Fibroblast of lung (primary cell): ENCODE data around the gene COX4I1. TPM values are rescaled to one million over a fixed set of nuclear protein-coding genes. Genes with fewer than 3 reads are reported as not detected.

Source experiments
- DNase-seq, 2 donors: peaks; one replicate each; pipeline versions ENCODE4 v3.0.0 to v3.0.0-alpha.2; 2010; ENCODE audit warnings: low read depth in 2 of 2
- H2AFZ ChIP-seq: 2 replicates; pipeline ENCODE4 v1.5.1; 2012; ENCODE audit warnings: low read length, control low read depth, inconsistent platforms
- H3K27ac ChIP-seq: 2 replicates; pipeline ENCODE4 v1.5.1; 2011; ENCODE audit warnings: low read length, control low read depth; ENCODE audit not compliant: insufficient read depth
- H3K27me3 ChIP-seq: 2 replicates; pipeline ENCODE4 v1.5.1; 2011; ENCODE audit warnings: mild to moderate bottlenecking, low read length; ENCODE audit not compliant: control insufficient read depth, insufficient read depth
- H3K36me3 ChIP-seq: 2 replicates; pipeline ENCODE4 v1.5.1; 2011; ENCODE audit warnings: low read length; ENCODE audit not compliant: control insufficient read depth, insufficient read depth
- H3K4me1 ChIP-seq: 2 replicates; pipeline ENCODE4 v1.5.1; 2011; ENCODE audit warnings: low read length; ENCODE audit not compliant: control insufficient read depth, insufficient read depth; ENCODE audit errors: extremely low read depth
- H3K4me2 ChIP-seq: 2 replicates; pipeline ENCODE4 v1.5.1; 2011; ENCODE audit warnings: low read length, control low read depth; ENCODE audit not compliant: insufficient read depth; ENCODE audit errors: extremely low read depth
- H3K4me3 ChIP-seq, 4 experiments: fragments of 200-600 bp in 1 of 4; sonication (generic) in 1 of 4; replicated peaks in 1 of 4; 2 replicates each; pipeline ENCODE4 v1.5.1; 2011 to 2016; ENCODE audit warnings: low read length in 4 of 4, low read depth in 3 of 4, mild to moderate bottlenecking in 3 of 4, control low read depth in 2 of 4, inconsistent platforms in 1 of 4, mixed read lengths in 1 of 4; ENCODE audit not compliant: insufficient read depth in 1 of 4; ENCODE audit errors: control extremely low read depth in 1 of 4
- H3K79me2 ChIP-seq: 2 replicates; pipeline ENCODE4 v1.5.1; 2012; ENCODE audit warnings: mild to moderate bottlenecking, low read length, inconsistent platforms; ENCODE audit not compliant: control insufficient read depth, insufficient read depth
- H3K9ac ChIP-seq: 2 replicates; pipeline ENCODE4 v1.5.1; 2011; ENCODE audit warnings: mild to moderate bottlenecking, low read length, control low read depth; ENCODE audit not compliant: insufficient read depth
- H3K9me3 ChIP-seq: 2 replicates; pipeline ENCODE4 v1.5.1; 2012; ENCODE audit warnings: low read depth, low read length; ENCODE audit not compliant: control insufficient read depth, insufficient read depth
- H4K20me1 ChIP-seq: 2 replicates; pipeline ENCODE4 v1.5.1; 2011; ENCODE audit warnings: low read length; ENCODE audit not compliant: control insufficient read depth, insufficient read depth; ENCODE audit errors: extremely low read depth
- CTCF ChIP-seq, 2 donors: IDR thresholded peaks in 1 of 2; conservative IDR thresholded peaks in 1 of 2; 1 replicate in 1 of 2; 2 replicates in 1 of 2; pipeline ENCODE4 v1.5.1; 2011 to 2012; ENCODE audit warnings: low read length in 2 of 2, control low read depth in 1 of 2, inconsistent platforms in 1 of 2, low read depth in 1 of 2, mild to moderate bottlenecking in 1 of 2
- EZH2 ChIP-seq: IDR thresholded peaks from 2 replicates; pipeline ENCODE4 v1.5.1; 2012; ENCODE audit warnings: low read length, control low read depth, mild to moderate bottlenecking; ENCODE audit errors: missing control alignments
- polyA plus RNA-seq, 2 donors: library from polyadenylated mRNA; depleted of rRNA in 1 of 2; stranded (reverse) in 1 of 2; unstranded in 1 of 2; fragments of >200 nt; gene quantifications; 2 replicates each; pipeline ENCODE4 v1.2.1, GENCODE V29; 2011 to 2012; ENCODE audit warnings: missing spikeins in 1 of 2
- total RNA-seq: library from RNA; depleted of rRNA; stranded (reverse); fragments of >200 nt; gene quantifications from 2 replicates; pipeline ENCODE4 v1.2.1, GENCODE V29; 2014

Gene COX4I1
- total and polyA plus RNA-seq, 2 donors (not counting 1 experiment from before 2014, with no cell fraction given): 442 to 653 TPM

- H3K36me3 ChIP-seq: no peaks in the 10 kb centered on the region
- H3K4me3 ChIP-seq: no peak overlapping the region
- peaks cover 9% of the 10 kb centered on the region for H3K4me1 ChIP-seq
- no peaks in the 10 kb centered on the region for H3K27me3 ChIP-seq
- no peak overlapping the region for H2AFZ ChIP-seq
- no peaks in the 10 kb centered on the region for H3K9me3 ChIP-seq
- DNase-seq: no peak
- TF ChIP-seq CTCF (conservative IDR thresholded peaks at IDR 0.05 in 1 of 2, IDR thresholded peaks at IDR 0.05 in 1 of 2; ENCODE audit: low read depth in 1 of 2, low read length in 2 of 2) (no peak), EZH2 (no peak)
- no peak overlapping the region for H3K4me2 ChIP-seq
- H3K27ac ChIP-seq: no peak overlapping the region
- no peaks in the 10 kb centered on the region for H3K79me2 ChIP-seq
- H4K20me1 ChIP-seq: no peaks in the 10 kb centered on the region
- H3K9ac ChIP-seq: no peak overlapping the region
These were observed 33.7 kb upstream of the COX4I1 start for GRCh38 chr16:85765767-85766166.

GRCh38 chr16:85767531-85767930, 32.0 kb upstream of the COX4I1 start:
- Histone ChIP-seq H4K20me1 (no peaks in the 10 kb centered on the region), H3K27me3 (no peaks in the 10 kb centered on the region), H3K9me3 (no peaks in the 10 kb centered on the region), H2AFZ (peak overlapping the region; percentile 77), H3K9ac (no peak overlapping the region), H3K4me1 (peaks cover 9% of the 10 kb centered on the region), H3K4me2 (peak overlapping the region; percentile 48), H3K36me3 (no peaks in the 10 kb centered on the region), H3K4me3 (no peak overlapping the region), H3K79me2 (no peaks in the 10 kb centered on the region), H3K27ac (peak overlapping the region; percentile 71)
- TF ChIP-seq CTCF (conservative IDR thresholded peaks at IDR 0.05 in 1 of 2, IDR thresholded peaks at IDR 0.05 in 1 of 2; ENCODE audit: low read depth in 1 of 2, low read length in 2 of 2): no peak
- no peak for TF ChIP-seq EZH2
- peak; percentile 84 to 86 for DNase-seq

GRCh38 chr16:85768199-85768598, 31.3 kb upstream of the COX4I1 start:
- H3K9me3 ChIP-seq: no peaks in the 10 kb centered on the region
- H4K20me1 ChIP-seq: no peaks in the 10 kb centered on the region
- no peaks in the 10 kb centered on the region for H3K27me3 ChIP-seq
- no peak overlapping the region for H2AFZ ChIP-seq
- H3K4me2 ChIP-seq: no peak overlapping the region
- peak overlapping the region; percentile 39 for H3K27ac ChIP-seq
- H3K79me2 ChIP-seq: no peaks in the 10 kb centered on the region
- TF ChIP-seq EZH2 (no peak), CTCF (conservative IDR thresholded peaks at IDR 0.05 in 1 of 2, IDR thresholded peaks at IDR 0.05 in 1 of 2; ENCODE audit: low read depth in 1 of 2, low read length in 2 of 2) (no peak)
- no peak for DNase-seq
- no peaks in the 10 kb centered on the region for H3K36me3 ChIP-seq
- no peak overlapping the region for H3K4me3 ChIP-seq
- peaks cover 9% of the 10 kb centered on the region for H3K4me1 ChIP-seq
- no peak overlapping the region for H3K9ac ChIP-seq
